HG03432 (cell line): ENCODE results near the gene CD22.
"Not testable (repeated sequence)": the region's sequence is repeated elsewhere in the genome, so short reads cannot be mapped to it uniquely, and the experiment has no call there.

Source experiments
- ATAC-seq: cut with Tn5 transposase; IDR thresholded peaks from one replicate; pipeline ENCODE4 v1.9.1; 2021; ENCODE audit warnings: mild to moderate bottlenecking, moderate library complexity; ENCODE audit not compliant: unreplicated experiment

The CD22 gene

GRCh38 chr19:35357867-35358573, 29.0 kb downstream of the CD22 start, which contains the start of gene FFAR3:
Gene FFAR3, plus strand, starts transcription at chr19:35358460. Its CDS starts 431 bp downstream, at chr19:35358891.
- no peak for ATAC-seq

- ATAC-seq: not testable (repeated sequence)
These were observed 29.8 kb downstream of the CD22 start for GRCh38 chr19:35358834-35359233.

GRCh38 chr19:35359395-35359794, 30.4 kb downstream of the CD22 start:
- ATAC-seq: not testable (repeated sequence)

- ATAC-seq: not testable (repeated sequence)
These were observed 31.1 kb downstream of the CD22 start for GRCh38 chr19:35360081-35360480.

GRCh38 chr19:35360880-35361420, 32.0 kb downstream of the CD22 start:
- ATAC-seq: no peak

GRCh38 chr19:35362261-35363000, 33.4 kb downstream of the CD22 start:
- ATAC-seq: no peak

- ATAC-seq: no peak
These were observed 34.1 kb downstream of the CD22 start for GRCh38 chr19:35363001-35363590.

GRCh38 chr19:35363711-35364425, 34.9 kb downstream of the CD22 start:
- no peak for ATAC-seq

- ATAC-seq: no peak
These were observed 36.3 kb downstream of the CD22 start for GRCh38 chr19:35365303-35365702.

- no peak for ATAC-seq
These were observed 39.4 kb downstream of the CD22 start for GRCh38 chr19:35368378-35368777.

GRCh38 chr19:35369522-35369921, 40.5 kb downstream of the CD22 start:
- no peak for ATAC-seq

- ATAC-seq: no peak
These were observed 41.7 kb downstream of the CD22 start, which contains the start of gene GPR42 for GRCh38 chr19:35370722-35371121. Gene GPR42, plus strand, starts transcription at chr19:35371068. Its CDS starts 292 bp downstream, at chr19:35371360.

- no peak for ATAC-seq
These were observed 44.5 kb downstream of the CD22 start for GRCh38 chr19:35373492-35373891.

- not testable (repeated sequence) for ATAC-seq
These were observed 45.0 kb downstream of the CD22 start for GRCh38 chr19:35374031-35374430.

- ATAC-seq: no peak
These were observed 46.7 kb downstream of the CD22 start for GRCh38 chr19:35375505-35376307.

GRCh38 chr19:35377656-35378055, 48.7 kb downstream of the CD22 start:
- ATAC-seq: no peak

GRCh38 chr19:35378356-35378755, 49.4 kb downstream of the CD22 start:
- no peak for ATAC-seq

GRCh38 chr19:35379545-35379944, 50.6 kb downstream of the CD22 start:
- ATAC-seq: not testable (repeated sequence)

- no peak for ATAC-seq
These were observed 51.0 kb downstream of the CD22 start for GRCh38 chr19:35379992-35380391.
